Measurements from ENCODE around the gene SUSD3. TPM values are rescaled to one million over a fixed set of nuclear protein-coding genes. Genes with fewer than 3 reads are reported as not detected.

SUSD3 gene
- total and polyA plus RNA-seq, 8 donors = 1.7 to 4.5 (median 2.6) TPM; not detected in 2

DNA sequence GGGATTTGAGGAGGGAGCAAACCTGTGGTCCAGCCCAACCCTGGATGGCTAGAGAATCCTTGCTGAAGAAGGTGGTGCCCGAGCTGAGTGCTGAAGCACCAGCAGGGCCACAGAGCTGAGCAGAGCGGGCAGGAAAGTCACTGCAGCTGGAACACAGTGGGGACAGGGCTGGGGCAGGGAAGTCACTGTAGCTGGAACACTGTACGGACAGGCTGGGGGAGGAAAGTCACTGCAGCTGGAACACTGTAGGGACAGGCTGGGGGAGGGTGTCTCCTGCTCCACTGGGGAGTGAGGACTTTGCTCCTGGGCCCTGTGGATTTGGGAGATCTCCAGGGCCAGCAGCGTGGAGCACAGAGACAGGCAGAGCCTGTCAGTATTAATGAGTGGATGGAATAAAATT lies 9.0 kb upstream of the SUSD3 start:
- Histone ChIP-seq H3K4me1 (peaks cover 0 to 8% (median 1%) of the 10 kb centered on the region in 4 donors), H3K27me3 (no peaks in the 10 kb centered on the region), H3K27ac (no peak overlapping the region), H3K4me3 (no peak overlapping the region), H3K9me3 (peaks cover 0 to 4% (median 0%) of the 10 kb centered on the region in 4 donors), H3K36me3 (no peaks in the 10 kb centered on the region)
- 52 to 69% (median 55%) methylated on average over 4 of the region's 4 CpGs for WGBS, 5 donors
- no peak for DNase-seq
- intact Hi-C loops (cut with DNase I; ENCODE audit: low total_unique reads) = no loop called here
- TF ChIP-seq, protein P1, sequence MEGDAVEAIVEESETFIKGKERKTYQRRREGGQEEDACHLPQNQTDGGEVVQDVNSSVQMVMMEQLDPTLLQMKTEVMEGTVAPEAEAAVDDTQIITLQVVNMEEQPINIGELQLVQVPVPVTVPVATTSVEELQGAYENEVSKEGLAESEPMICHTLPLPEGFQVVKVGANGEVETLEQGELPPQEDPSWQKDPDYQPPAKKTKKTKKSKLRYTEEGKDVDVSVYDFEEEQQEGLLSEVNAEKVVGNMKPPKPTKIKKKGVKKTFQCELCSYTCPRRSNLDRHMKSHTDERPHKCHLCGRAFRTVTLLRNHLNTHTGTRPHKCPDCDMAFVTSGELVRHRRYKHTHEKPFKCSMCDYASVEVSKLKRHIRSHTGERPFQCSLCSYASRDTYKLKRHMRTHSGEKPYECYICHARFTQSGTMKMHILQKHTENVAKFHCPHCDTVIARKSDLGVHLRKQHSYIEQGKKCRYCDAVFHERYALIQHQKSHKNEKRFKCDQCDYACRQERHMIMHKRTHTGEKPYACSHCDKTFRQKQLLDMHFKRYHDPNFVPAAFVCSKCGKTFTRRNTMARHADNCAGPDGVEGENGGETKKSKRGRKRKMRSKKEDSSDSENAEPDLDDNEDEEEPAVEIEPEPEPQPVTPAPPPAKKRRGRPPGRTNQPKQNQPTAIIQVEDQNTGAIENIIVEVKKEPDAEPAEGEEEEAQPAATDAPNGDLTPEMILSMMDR (IDR thresholded peaks at IDR 0.05) = no peak
- TF ChIP-seq POLR2A (IDR thresholded peaks at IDR 0.05) (no peak), POLR2AphosphoS5 (IDR thresholded peaks at IDR 0.05) (no peak), EP300 (IDR thresholded peaks at IDR 0.05) (no peak)

DNA sequence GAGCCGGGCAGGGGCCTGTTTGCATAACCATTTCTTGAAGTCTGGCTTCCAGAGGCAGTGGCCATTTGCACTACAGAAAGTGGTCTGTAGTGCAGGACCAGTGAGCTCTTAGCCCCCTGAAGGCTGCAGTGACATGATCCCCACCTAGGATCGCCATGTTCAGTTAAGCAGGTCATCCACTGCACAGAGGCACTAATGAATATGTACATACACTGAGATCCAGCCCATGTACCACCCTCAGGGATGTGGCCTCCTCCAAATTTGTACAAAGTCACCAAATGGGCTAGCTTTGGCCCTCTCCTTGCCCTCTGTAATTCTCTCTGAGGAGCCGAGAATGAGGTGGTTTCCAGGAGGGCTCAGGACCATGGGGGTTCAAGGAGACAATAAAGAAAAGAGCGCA lies 8.3 kb upstream of the SUSD3 start:
- TF ChIP-seq POLR2A (IDR thresholded peaks at IDR 0.05) (no peak), EP300 (IDR thresholded peaks at IDR 0.05) (no peak), POLR2AphosphoS5 (IDR thresholded peaks at IDR 0.05) (no peak)
- TF ChIP-seq, protein P1 (IDR thresholded peaks at IDR 0.05) = no peak
- Histone ChIP-seq H3K27ac (no peak overlapping the region), H3K27me3 (no peaks in the 10 kb centered on the region), H3K36me3 (no peaks in the 10 kb centered on the region), H3K4me1 (peaks cover 0 to 8% (median 4%) of the 10 kb centered on the region in 4 donors), H3K4me3 (no peak overlapping the region), H3K9me3 (peaks cover 0 to 4% (median 0%) of the 10 kb centered on the region in 4 donors)
- intact Hi-C loops (cut with DNase I; ENCODE audit: low total_unique reads) = no loop called here
- no peak for DNase-seq
- 88 to 96% (median 93%) methylated on average over 4 of the region's 4 CpGs for WGBS, 5 donors

DNA sequence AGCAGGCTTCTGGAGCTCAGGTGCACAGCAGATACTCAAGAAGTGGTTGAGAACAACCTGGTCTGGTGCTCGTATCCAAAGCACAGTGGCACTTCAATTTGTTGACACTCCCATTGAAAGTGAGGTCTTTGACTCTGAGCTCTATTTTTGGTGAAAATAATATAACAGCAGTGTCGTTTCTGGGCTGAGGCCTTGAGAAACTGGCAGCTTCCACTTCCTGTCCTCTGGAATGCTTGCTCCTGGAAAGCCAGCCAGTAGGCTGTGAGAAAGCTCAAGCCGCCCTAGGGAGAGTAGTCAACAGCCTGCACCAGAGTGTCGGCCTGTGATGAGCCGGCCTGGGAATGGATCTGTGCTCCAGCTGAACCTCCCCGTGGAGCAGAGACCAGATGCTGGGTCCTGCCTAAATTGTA lies 6.8 kb upstream of the SUSD3 start:
- DNase-seq = peak in 1 of 2 donors; percentile 79
- Histone ChIP-seq H3K27me3 (no peaks in the 10 kb centered on the region), H3K36me3 (no peaks in the 10 kb centered on the region), H3K9me3 (no peaks in the 10 kb centered on the region), H3K27ac (peak overlapping the region in 3 of 5 donors; percentile 8 to 66 (median 46)), H3K4me3 (no peak overlapping the region), H3K4me1 (peaks cover 0 to 8% (median 4%) of the 10 kb centered on the region in 4 donors)
- 55 to 61% (median 58%) methylated on average over 6 of the region's 6 CpGs for WGBS, 5 donors
- intact Hi-C loops (cut with DNase I; ENCODE audit: low total_unique reads) = no loop called here
- TF ChIP-seq, protein P1 (IDR thresholded peaks at IDR 0.05) = no peak
- TF ChIP-seq POLR2A (IDR thresholded peaks at IDR 0.05) = no peak
- TF ChIP-seq POLR2AphosphoS5 (IDR thresholded peaks at IDR 0.05) = no peak
- no peak for TF ChIP-seq EP300 (IDR thresholded peaks at IDR 0.05)

DNA sequence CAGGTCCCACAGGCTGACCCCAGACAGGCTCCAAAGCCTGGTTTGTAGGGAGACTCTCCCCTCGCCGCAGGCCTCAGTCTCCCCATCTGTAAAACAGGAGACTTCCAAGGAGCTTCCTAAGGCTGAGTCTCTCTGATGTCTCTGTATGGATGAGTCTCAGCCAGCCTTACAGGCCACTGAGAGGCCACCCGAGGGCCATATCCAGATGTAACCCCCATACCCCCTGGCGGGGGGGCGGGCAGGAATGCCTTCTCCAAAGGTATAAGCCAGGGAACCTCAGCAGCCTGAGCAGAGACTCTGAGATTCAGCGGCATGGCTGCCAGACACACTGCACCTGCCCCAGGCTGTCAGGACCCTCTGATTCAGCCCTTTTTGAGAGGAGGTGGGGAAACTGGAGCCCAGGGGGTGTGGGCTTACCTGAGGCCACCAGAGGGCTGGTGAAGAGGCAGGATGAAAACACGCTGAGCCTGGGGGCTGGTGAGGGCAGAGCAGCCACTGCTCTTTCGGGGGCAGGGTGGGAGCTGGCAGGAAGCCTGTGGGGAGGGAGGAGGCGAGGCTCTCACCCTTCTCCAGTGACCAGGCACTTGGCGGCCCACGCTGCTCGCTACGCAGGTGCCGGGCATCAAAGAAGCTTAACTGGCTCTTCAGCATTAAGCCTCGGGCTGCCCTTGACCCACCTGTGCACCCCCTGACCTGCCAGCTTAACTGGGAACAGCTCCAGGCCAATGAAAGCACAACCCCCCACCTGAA lies 5.5 kb upstream of the SUSD3 start:
- Histone ChIP-seq H3K27ac (no peak overlapping the region), H3K9me3 (no peaks in the 10 kb centered on the region), H3K36me3 (no peaks in the 10 kb centered on the region), H3K4me1 (peaks cover 0 to 16% (median 6%) of the 10 kb centered on the region in 4 donors), H3K27me3 (no peaks in the 10 kb centered on the region), H3K4me3 (no peak overlapping the region)
- 75 to 83% (median 78%) methylated on average over 11 to 15 of the region's 15 CpGs for WGBS, 5 donors
- peak in 1 of 2 donors; percentile 32 for DNase-seq
- intact Hi-C loops (cut with DNase I; ENCODE audit: low total_unique reads) = no loop called here
- TF ChIP-seq POLR2A (IDR thresholded peaks at IDR 0.05) (no peak), POLR2AphosphoS5 (IDR thresholded peaks at IDR 0.05) (no peak), EP300 (IDR thresholded peaks at IDR 0.05) (no peak)
- TF ChIP-seq, protein P1 (IDR thresholded peaks at IDR 0.05) = no peak
